GM23338 (cell line): Measurements from ENCODE around the gene CACNA1D. TPM values are rescaled to one million over a fixed set of nuclear protein-coding genes. Genes with fewer than 3 reads are reported as not detected.

Experiments
- ATAC-seq: fragments of 200-7000 bp; cut with Tn5 transposase; 3 replicates; pipeline ENCODE4 v1.9.1; 2020
- DNase-seq: peaks from one replicate; pipeline ENCODE4 v3.0.0-alpha.2; 2015; ENCODE audit warnings: low spot score
- H2AFZ ChIP-seq: fragments of 200-600 bp; sonication (generic); 2 replicates; pipeline ENCODE4 v1.8.0; 2016; ENCODE audit warnings: antibody characterized with exemption, mild to moderate bottlenecking, moderate library complexity
- H3F3A ChIP-seq: fragments of 200-600 bp; sonication (generic); replicated peaks from 2 replicates; pipeline ENCODE4 v1.8.0; 2017; ENCODE audit warnings: antibody characterized with exemption, mixed run types, low read depth
- H3K27ac ChIP-seq: fragments of 200-600 bp; sonication (generic); 2 replicates; pipeline ENCODE4 v1.6.1; 2016; ENCODE audit warnings: low read depth
- H3K27me3 ChIP-seq: fragments of 200-600 bp; sonication (generic); 2 replicates; pipeline ENCODE4 v1.8.0; 2016; ENCODE audit warnings: mild to moderate bottlenecking, mixed run types, moderate library complexity; ENCODE audit not compliant: insufficient read depth
- H3K36me3 ChIP-seq: fragments of 200-600 bp; sonication (generic); 2 replicates; pipeline ENCODE4 v1.8.0; 2016; ENCODE audit warnings: mild to moderate bottlenecking; ENCODE audit not compliant: insufficient read depth
- H3K4me1 ChIP-seq: fragments of 200-600 bp; sonication (generic); 2 replicates; pipeline ENCODE4 v1.8.0; 2016; ENCODE audit warnings: mild to moderate bottlenecking, moderate library complexity; ENCODE audit not compliant: insufficient read depth
- H3K4me2 ChIP-seq: fragments of 200-600 bp; sonication (generic); 2 replicates; pipeline ENCODE4 v1.7.1; 2017; ENCODE audit warnings: mixed run types
- H3K4me3 ChIP-seq: fragments of 200-600 bp; sonication (generic); 2 replicates; pipeline ENCODE4 v1.6.1; 2016; ENCODE audit warnings: mixed run types
- H3K79me2 ChIP-seq: fragments of 200-600 bp; sonication (generic); replicated peaks from 2 replicates; pipeline ENCODE4 v1.8.0; 2017; ENCODE audit warnings: mild to moderate bottlenecking; ENCODE audit not compliant: insufficient read depth
- H3K9me2 ChIP-seq: fragments of 200-600 bp; sonication (generic); 2 replicates; pipeline ENCODE4 v1.8.0; 2017; ENCODE audit not compliant: insufficient read depth
- H4K20me1 ChIP-seq: fragments of 200-600 bp; sonication (generic); replicated peaks from 2 replicates; pipeline ENCODE4 v1.8.0; 2017; ENCODE audit warnings: mild to moderate bottlenecking; ENCODE audit not compliant: insufficient read depth
- H3K27ac Mint-ChIP-seq: 2 replicates; pipeline ENCODE4 v1.8.0; 2020; ENCODE audit warnings: inconsistent platforms, mild to moderate bottlenecking, moderate library complexity, mixed read lengths
- H3K27me3 Mint-ChIP-seq: 3 replicates; pipeline ENCODE4 v1.8.0; 2022; ENCODE audit warnings: low read depth, mild to moderate bottlenecking, moderate library complexity, mixed read lengths, inconsistent platforms; ENCODE audit not compliant: insufficient read depth, poor library complexity
- H3K36me3 Mint-ChIP-seq: 3 replicates; pipeline ENCODE4 v1.8.0; 2021; ENCODE audit warnings: low read depth, mild to moderate bottlenecking, inconsistent platforms, moderate library complexity, mixed read lengths
- H3K4me1 Mint-ChIP-seq: 3 replicates; pipeline ENCODE4 v1.8.0; 2020; ENCODE audit warnings: mild to moderate bottlenecking, inconsistent platforms, mixed read lengths
- H3K4me3 Mint-ChIP-seq: 3 replicates; pipeline ENCODE4 v1.8.0; 2021; ENCODE audit warnings: moderate library complexity, mild to moderate bottlenecking, inconsistent platforms, mixed read lengths
- H3K9me3 Mint-ChIP-seq: 3 replicates; pipeline ENCODE4 v1.8.0; 2020; ENCODE audit warnings: moderate library complexity, mild to moderate bottlenecking, inconsistent platforms, mixed read lengths
- CREB1 ChIP-seq: fragments of 250-450 bp; sonication (Bioruptor Pico); IDR thresholded peaks from 2 replicates; pipeline ENCODE4 v1.5.0; 2020; ENCODE audit warnings: low read depth, mild to moderate bottlenecking, moderate library complexity
- CTCF ChIP-seq, 2 experiments: fragments of 200-600 bp in 1 of 2; sonication (generic) in 1 of 2; conservative IDR thresholded peaks; 2 replicates each; pipeline versions ENCODE4 v1.5.1 to v1.6.1; 2016 to 2017; ENCODE audit warnings: antibody characterized with exemption in 2 of 2, low read depth in 2 of 2, mild to moderate bottlenecking in 2 of 2, moderate library complexity in 1 of 2
- EZH2 ChIP-seq: fragments of 200-600 bp; sonication (generic); IDR thresholded peaks from one replicate; pipeline ENCODE4 v1.8.0; 2017; ENCODE audit warnings: antibody characterized with exemption, mild to moderate bottlenecking, low read depth; ENCODE audit not compliant: unreplicated experiment
- EZH2phosphoT487 ChIP-seq: fragments of 200-600 bp; sonication (generic); IDR thresholded peaks from one replicate; pipeline ENCODE4 v1.8.1; 2018; ENCODE audit warnings: antibody characterized with exemption; ENCODE audit not compliant: unreplicated experiment
- JUNB ChIP-seq: IDR thresholded peaks from one replicate; pipeline ENCODE4 v1.6.1; 2016; ENCODE audit warnings: antibody characterized with exemption; ENCODE audit not compliant: unreplicated experiment
- NANOG ChIP-seq: IDR thresholded peaks from 2 replicates; pipeline ENCODE4 v1.6.1; 2016; ENCODE audit warnings: antibody characterized with exemption, borderline replicate concordance
- POLR2AphosphoS5 ChIP-seq: IDR thresholded peaks from 2 replicates; pipeline ENCODE4 v1.6.1; 2016; ENCODE audit warnings: antibody characterized with exemption, low read depth
- REST ChIP-seq: IDR thresholded peaks from one replicate; pipeline ENCODE4 v1.6.1; 2018; ENCODE audit warnings: antibody characterized with exemption; ENCODE audit not compliant: unreplicated experiment
- STAT1 ChIP-seq: IDR thresholded peaks from one replicate; pipeline ENCODE4 v1.6.1; 2016; ENCODE audit warnings: antibody characterized with exemption; ENCODE audit not compliant: unreplicated experiment
- ZNF114 ChIP-seq: fragments of 250-450 bp; sonication (Bioruptor Pico); IDR thresholded peaks from 2 replicates; pipeline ENCODE4 v1.5.0; 2020; ENCODE audit warnings: mild to moderate bottlenecking, moderate library complexity
- ZNF331 ChIP-seq: fragments of 250-450 bp; sonication (Bioruptor Pico); IDR thresholded peaks from 2 replicates; pipeline ENCODE4 v1.5.0; 2020; ENCODE audit warnings: low read depth, mild to moderate bottlenecking, moderate library complexity
- polyA plus RNA-seq: library from polyadenylated mRNA; unstranded; fragments of >200 nt; fragmentation: Nextera tagmentation; extraction: Ambion mirVana; gene quantifications from 2 replicates; pipeline ENCODE4 v1.2.1, GENCODE V29; 2016
- total RNA-seq: library from RNA; depleted of rRNA; stranded (reverse); fragments of >200 nt; shearing (Covaris generic); gene quantifications from 2 replicates; pipeline ENCODE4 v1.2.3, GENCODE V29; 2014
- TF ChIP-seq, protein P1 (sequence below): IDR thresholded peaks from 2 replicates; pipeline ENCODE4 v1.6.1; 2016; ENCODE audit warnings: antibody characterized with exemption

CACNA1D gene
- total and polyA plus RNA-seq, 2 experiments from 2014 or later, result 1.7 to 1.8 TPM

- no peak for TF ChIP-seq REST
- no peak for TF ChIP-seq STAT1
- no peak for TF ChIP-seq JUNB
- no peak for TF ChIP-seq EZH2phosphoT487
Observed at GRCh38 chr3:53581671-53582070, 87.3 kb downstream of the CACNA1D start (continued).

DNA sequence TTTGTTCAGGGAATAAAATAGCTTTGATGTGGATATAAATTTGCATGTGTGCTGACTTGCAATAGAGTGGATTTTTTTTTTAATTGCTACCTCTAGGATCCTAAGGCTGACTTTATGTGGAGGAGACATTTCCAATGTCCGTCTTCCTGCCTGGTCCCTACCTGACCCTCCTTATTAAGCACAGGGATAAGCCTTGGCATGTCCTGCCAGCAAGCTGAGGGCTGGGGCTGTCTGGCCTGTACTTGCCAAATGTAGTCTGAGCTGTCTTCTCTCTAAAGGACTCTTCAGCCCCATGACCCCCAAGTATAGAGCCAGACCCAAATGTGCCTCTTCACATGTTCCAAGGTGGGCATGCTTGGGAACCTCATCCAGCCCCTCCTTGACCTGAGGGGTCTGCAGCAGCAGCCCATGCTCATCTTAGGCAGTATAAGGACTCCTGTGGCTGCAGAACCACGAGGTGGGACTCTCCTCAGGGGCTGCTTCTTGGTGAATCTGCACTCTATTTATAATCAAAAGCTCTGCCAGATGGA lies 88.8 kb downstream of the CACNA1D start:
- no peaks in the 10 kb centered on the region for H3K79me2 ChIP-seq
- peaks cover 9% of the 10 kb centered on the region for H3K27me3 Mint-ChIP-seq
- H3K36me3 Mint-ChIP-seq, result no peaks in the 10 kb centered on the region
- H3K36me3 ChIP-seq, result no peaks in the 10 kb centered on the region
- peaks cover 14% of the 10 kb centered on the region for H3K4me1 Mint-ChIP-seq
- no peak overlapping the region for H3K4me2 ChIP-seq
- H3K27ac Mint-ChIP-seq, result no peak overlapping the region
- ATAC-seq, result no peak
- H3F3A ChIP-seq, result no peaks in the 10 kb centered on the region
- H4K20me1 ChIP-seq, result no peaks in the 10 kb centered on the region
- no peak overlapping the region for H3K4me3 ChIP-seq
- no peaks in the 10 kb centered on the region for H3K9me3 Mint-ChIP-seq
- no peak for DNase-seq
- H3K27ac ChIP-seq, result no peak overlapping the region
- H3K9me2 ChIP-seq, result 0 out of 2 replicates have a peak, but pooled peaks cover 4% of the 10 kb centered on the region
- H3K4me3 Mint-ChIP-seq, result no peak overlapping the region
- no peaks in the 10 kb centered on the region for H3K4me1 ChIP-seq
- H3K27me3 ChIP-seq, result no peaks in the 10 kb centered on the region
- no peak overlapping the region for H2AFZ ChIP-seq
- TF ChIP-seq EZH2 (no peak), EZH2phosphoT487 (no peak), NANOG (no peak), CTCF (conservative IDR thresholded peaks at IDR 0.05; ENCODE audit: low read depth in 2 of 2) (no peak), ZNF114 (CRISPR knock-in tag) (no peak), JUNB (no peak), POLR2AphosphoS5 (no peak), REST (no peak), STAT1 (no peak), CREB1 (CRISPR knock-in tag) (no peak), ZNF331 (no peak)
- TF ChIP-seq, protein P1, sequence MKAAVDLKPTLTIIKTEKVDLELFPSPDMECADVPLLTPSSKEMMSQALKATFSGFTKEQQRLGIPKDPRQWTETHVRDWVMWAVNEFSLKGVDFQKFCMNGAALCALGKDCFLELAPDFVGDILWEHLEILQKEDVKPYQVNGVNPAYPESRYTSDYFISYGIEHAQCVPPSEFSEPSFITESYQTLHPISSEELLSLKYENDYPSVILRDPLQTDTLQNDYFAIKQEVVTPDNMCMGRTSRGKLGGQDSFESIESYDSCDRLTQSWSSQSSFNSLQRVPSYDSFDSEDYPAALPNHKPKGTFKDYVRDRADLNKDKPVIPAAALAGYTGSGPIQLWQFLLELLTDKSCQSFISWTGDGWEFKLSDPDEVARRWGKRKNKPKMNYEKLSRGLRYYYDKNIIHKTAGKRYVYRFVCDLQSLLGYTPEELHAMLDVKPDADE, result no peak
